KMS-11 (cell line): Measurements from ENCODE around the gene PLA2G15.

Experiments used
- H2AFZ ChIP-seq: fragments of 200-600 bp; sonication (generic); 2 replicates; pipeline ENCODE4 v1.6.1; 2016; ENCODE audit warnings: antibody characterized with exemption, mixed run types, low read depth
- H3K27ac ChIP-seq: fragments of 200-600 bp; sonication (generic); 2 replicates; pipeline ENCODE4 v1.6.1; 2016; ENCODE audit warnings: mild to moderate bottlenecking, mixed run types
- H3K27me3 ChIP-seq: fragments of 200-600 bp; sonication (generic); 2 replicates; pipeline ENCODE4 v1.6.1; 2017; ENCODE audit warnings: mild to moderate bottlenecking, low read depth, mixed run types, moderate library complexity; ENCODE audit not compliant: insufficient read depth
- H3K36me3 ChIP-seq: fragments of 200-600 bp; sonication (generic); 2 replicates; pipeline ENCODE4 v1.6.1; 2017; ENCODE audit warnings: mild to moderate bottlenecking, mixed run types; ENCODE audit not compliant: insufficient read depth
- H3K4me1 ChIP-seq: fragments of 200-600 bp; sonication (generic); 2 replicates; pipeline ENCODE4 v1.6.1; 2016; ENCODE audit warnings: mild to moderate bottlenecking, low read depth, mixed run types; ENCODE audit not compliant: poor library complexity, severe bottlenecking
- H3K4me2 ChIP-seq: fragments of 200-600 bp; sonication (generic); 2 replicates; pipeline ENCODE4 v1.7.0; 2016; ENCODE audit warnings: mild to moderate bottlenecking, mixed run types
- H3K4me3 ChIP-seq: fragments of 200-600 bp; sonication (generic); IDR thresholded peaks from 2 replicates; pipeline ENCODE4 v1.6.1; 2017; ENCODE audit warnings: low read depth, low read length, mixed read lengths; ENCODE audit not compliant: insufficient read depth
- H3K79me2 ChIP-seq: fragments of 200-600 bp; sonication (generic); 2 replicates; pipeline ENCODE4 v1.6.1; 2016; ENCODE audit warnings: low read depth, mixed run types; ENCODE audit not compliant: insufficient read depth
- H3K9ac ChIP-seq: fragments of 200-600 bp; sonication (generic); 2 replicates; pipeline ENCODE4 v1.6.1; 2016; ENCODE audit warnings: mild to moderate bottlenecking, mixed run types
- H4K20me1 ChIP-seq: fragments of 200-600 bp; sonication (generic); 2 replicates; pipeline ENCODE4 v1.6.1; 2016; ENCODE audit warnings: mild to moderate bottlenecking, mixed run types; ENCODE audit not compliant: insufficient read depth
- CTCF ChIP-seq: fragments of 200-600 bp; sonication (generic); conservative IDR thresholded peaks from 2 replicates; pipeline ENCODE4 v1.6.1; 2017; ENCODE audit warnings: low read depth, mild to moderate bottlenecking, antibody characterized with exemption, low read length, moderate library complexity, mixed read lengths

PLA2G15 gene

DNA sequence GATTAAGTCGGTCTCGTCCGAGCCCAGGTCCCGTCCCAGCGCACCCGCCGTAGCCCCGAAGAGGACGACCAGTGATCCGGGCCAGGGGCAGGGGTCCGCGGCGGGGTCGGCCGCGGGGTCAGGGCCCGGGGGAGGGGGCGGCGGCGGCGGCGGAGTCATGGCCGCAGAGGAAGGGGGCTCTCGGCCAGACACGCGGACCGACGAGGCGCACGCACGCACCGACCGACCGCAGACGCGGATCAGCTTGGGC is 9.4 kb upstream of the PLA2G15 start, which contains the start of gene ESRP2:
ESRP2 (minus strand) TSS at position 241 of the 250 bp plus-strand sequence; CDS start at position 159, 82 bp downstream.
- Histone ChIP-seq H4K20me1 (no peaks in the 10 kb centered on the region), H3K4me2 (peak within 1 kb of the TSS; percentile 87), H3K9ac (peak within 1 kb of the TSS; percentile 54; the same call in 1 of the 2 replicates), H3K27ac (no peak within 1 kb of the TSS), H2AFZ (peak within 1 kb of the TSS; percentile 71; the same call in 1 of the 2 replicates), H3K79me2 (no peaks in the 10 kb centered on the region), H3K36me3 (no peaks in the 10 kb centered on the region), H3K4me1 (peaks cover 26% of the 10 kb centered on the region), H3K27me3 (no peaks in the 10 kb centered on the region), H3K4me3 (no peak within 1 kb of the TSS)
- TF ChIP-seq CTCF: no peak

GRCh38 chr16:68236137-68236825 is 8.9 kb upstream of the PLA2G15 start:
- no peak for TF ChIP-seq CTCF

DNA sequence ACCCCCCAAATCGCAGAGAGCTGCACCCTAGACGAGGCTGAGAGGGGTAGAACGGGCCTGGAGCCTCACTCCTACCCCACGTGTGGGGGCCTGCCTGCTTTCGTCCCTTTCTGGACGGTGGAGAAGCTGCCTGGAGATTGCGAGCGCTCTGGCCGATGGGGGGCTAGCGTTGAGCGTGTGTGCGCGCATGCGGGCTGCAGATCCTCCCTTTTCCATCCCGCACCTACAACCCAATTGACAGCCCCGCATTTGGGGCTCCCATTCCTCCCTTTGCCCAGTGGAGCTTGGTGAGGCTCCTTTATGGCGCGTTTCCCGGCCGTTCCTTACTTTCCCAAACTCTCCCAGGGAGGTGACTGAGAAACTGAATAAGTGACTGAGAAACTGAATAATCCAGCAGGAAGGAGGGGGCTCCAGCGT is 8.3 kb upstream of the PLA2G15 start:
- H3K4me3 ChIP-seq: no peak overlapping the region

More at GRCh38 chr16:68236137-68236825, 8.9 kb upstream of the PLA2G15 start:
- H3K27me3 ChIP-seq: no peaks in the 10 kb centered on the region
- peaks cover 26% of the 10 kb centered on the region for H3K4me1 ChIP-seq
- no peak overlapping the region for H3K4me2 ChIP-seq
- H3K27ac ChIP-seq: no peak overlapping the region
- H2AFZ ChIP-seq: no peak overlapping the region
- H3K36me3 ChIP-seq: no peaks in the 10 kb centered on the region
- H4K20me1 ChIP-seq: no peaks in the 10 kb centered on the region
- H3K9ac ChIP-seq: no peak overlapping the region
- no peaks in the 10 kb centered on the region for H3K79me2 ChIP-seq
- H3K4me3 ChIP-seq: no peak overlapping the region

DNA sequence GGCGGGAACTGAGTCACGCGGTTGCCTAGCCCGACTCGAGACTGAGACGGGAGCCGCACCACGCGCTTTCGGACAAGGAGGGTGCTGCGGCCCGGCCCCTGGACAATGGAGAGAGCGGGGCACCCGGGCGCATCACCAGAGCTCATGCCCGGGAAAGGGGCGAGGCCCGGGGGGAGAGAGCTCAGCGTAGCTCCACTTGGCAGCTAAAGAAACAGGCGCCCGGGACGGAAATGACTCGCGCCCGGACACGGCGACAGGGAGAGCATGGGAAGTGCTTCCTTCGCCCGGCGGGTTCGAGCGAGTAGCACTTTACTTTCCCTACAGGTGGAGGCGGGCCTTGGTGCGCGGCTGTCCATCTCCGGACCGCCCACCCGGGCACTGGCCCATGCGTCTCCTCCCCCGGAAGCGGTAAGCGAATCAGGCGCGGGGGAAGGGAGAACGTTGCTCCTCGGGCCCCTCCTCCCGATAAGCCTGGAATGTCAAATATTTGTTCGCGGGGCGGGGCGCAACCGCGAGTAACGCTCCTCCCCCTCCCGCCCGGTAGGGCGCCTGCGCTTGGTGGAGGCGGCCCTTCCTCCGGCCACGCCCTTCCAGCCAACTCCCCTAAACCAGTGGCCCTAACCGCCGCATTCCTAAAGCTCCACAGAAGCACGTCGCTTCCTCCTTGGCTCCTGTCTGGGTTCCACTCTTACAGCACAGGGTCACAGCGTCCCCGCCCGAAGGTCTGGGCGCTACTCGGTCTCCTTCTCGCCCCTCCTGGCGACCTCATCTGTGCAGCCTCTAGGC is 7.7 kb upstream of the PLA2G15 start:
- no peak overlapping the region for H3K4me3 ChIP-seq
- TF ChIP-seq CTCF: no peak
- H3K27ac ChIP-seq: peak overlapping the region; percentile 59
- peaks cover 26% of the 10 kb centered on the region for H3K4me1 ChIP-seq
- H3K79me2 ChIP-seq: no peaks in the 10 kb centered on the region
- no peaks in the 10 kb centered on the region for H4K20me1 ChIP-seq
- H3K36me3 ChIP-seq: no peaks in the 10 kb centered on the region
- H3K4me2 ChIP-seq: peak overlapping the region; percentile 87
- no peaks in the 10 kb centered on the region for H3K27me3 ChIP-seq
- peak overlapping the region; percentile 71 for H2AFZ ChIP-seq
- peak overlapping the region; percentile 54; the same call in 1 of the 2 replicates for H3K9ac ChIP-seq

More for the DNA sequence above, 8.3 kb upstream of the PLA2G15 start:
- H3K79me2 ChIP-seq: no peaks in the 10 kb centered on the region
- H4K20me1 ChIP-seq: no peaks in the 10 kb centered on the region
- peak overlapping the region; percentile 54; the same call in 1 of the 2 replicates for H3K9ac ChIP-seq
- no peaks in the 10 kb centered on the region for H3K27me3 ChIP-seq
- H3K36me3 ChIP-seq: no peaks in the 10 kb centered on the region
- H3K4me2 ChIP-seq: peak overlapping the region; percentile 87
- peaks cover 26% of the 10 kb centered on the region for H3K4me1 ChIP-seq
- no peak overlapping the region for H3K27ac ChIP-seq
- TF ChIP-seq CTCF: no peak
- peak overlapping the region; percentile 71; the same call in 1 of the 2 replicates for H2AFZ ChIP-seq
